K562 (cell line): Measurements from ENCODE around the gene TBL2. TPM values are rescaled to one million over a fixed set of nuclear protein-coding genes. Genes with fewer than 3 reads are reported as not detected.

Source experiments
- CBFA2T3 ChIP-seq: fragments of 450-650 bp; IDR thresholded peaks from 2 replicates; pipeline ENCODE4 v1.6.1; 2017
- DEAF1 ChIP-seq: fragments of 450-650 bp; formaldehyde crosslinking; IDR thresholded peaks from 2 replicates; pipeline ENCODE4 v1.4.0; 2020; ENCODE audit warnings: mild to moderate bottlenecking, moderate library complexity
- MYC ChIP-seq, 2 experiments: fragments of 250-450 bp in 1 of 2; sonication (Bioruptor Pico) in 1 of 2; IDR thresholded peaks; 2 replicates each; pipeline versions ENCODE4 v1.5.1 to v1.6.1; 2012 to 2021; ENCODE audit warnings: low read depth in 2 of 2, borderline replicate concordance in 1 of 2, improper control_type of control experiment in 1 of 2, low read length in 1 of 2, mild to moderate bottlenecking in 1 of 2, moderate library complexity in 1 of 2
- SPI1 ChIP-seq: IDR thresholded peaks from 2 replicates; pipeline ENCODE4 v1.6.1; 2011; ENCODE audit warnings: low read depth, low read length, control low read depth, borderline replicate concordance
- TBP ChIP-seq: optimal IDR thresholded peaks from 2 replicates; pipeline ENCODE3; 2011; ENCODE audit warnings: low read depth, low read length, improper control_type of control experiment
- TEAD1 ChIP-seq, 2 experiments: fragments of 450-650 bp in 1 of 2; sonication (generic) in 1 of 2; formaldehyde crosslinking; IDR thresholded peaks; 2 replicates each; pipeline versions ENCODE4 v1.4.0 to v1.8.0; 2020 to 2022; ENCODE audit warnings: mild to moderate bottlenecking in 2 of 2, missing genetic modification reagents in 1 of 2
- ZBTB33 ChIP-seq: sonication (generic); formaldehyde crosslinking; IDR thresholded peaks from 2 replicates; pipeline ENCODE4 v1.8.1; 2023; ENCODE audit warnings: mild to moderate bottlenecking, missing genetic modification reagents
- polyA plus RNA-seq, 8 experiments: library from polyadenylated mRNA; depleted of rRNA in 4 of 8; stranded (reverse) in 5 of 8; unstranded in 3 of 8; fragments of >200 nt; fragmentation: Nextera tagmentation in 2 of 8; fragmentation: Illumina TruSeq in 1 of 8; extraction: Ambion mirVana in 2 of 8; extraction: Trizol in 1 of 8; gene quantifications; 2 replicates each; pipeline versions ENCODE4 v1.2.1 to v1.2.3, GENCODE V29; 2011 to 2014; ENCODE audit warnings: inconsistent platforms in 1 of 8, missing spikeins in 1 of 8
- total RNA-seq, 7 experiments: library from RNA; depleted of rRNA in 6 of 7; stranded (reverse); fragments of >200 nt in 6 of 7; fragmentation: Illumina TruSeq in 2 of 7; extraction: Trizol in 2 of 7; gene quantifications; 2 replicates each; pipeline versions ENCODE4 v1.2.1 to v1.2.3, GENCODE V29; 2011 to 2021; ENCODE audit warnings: low replicate concordance in 1 of 7

The TBL2 gene
- total and polyA plus RNA-seq, 9 of the 15 experiments (the other 6 are each of a cell fraction or from before 2014, with no cell fraction given): 2.5 to 123 (median 49.2) TPM

GRCh38 chr7:73569042-73569608 is 9.3 kb downstream of the TBL2 start (continued):
- TF ChIP-seq DEAF1 (CRISPR knock-in tag) (no peak), TEAD1 (CRISPR knock-in tag; IDR thresholded peaks at IDR 0.05) (no peak), MYC (IDR thresholded peaks at IDR 0.05; ENCODE audit: low read depth, low read length) (no peak), MYC (CRISPR knock-in tag; IDR thresholded peaks at IDR 0.05; ENCODE audit: borderline replicate concordance, low read depth) (no peak), TBP (no peak), ZBTB33 (CRISPR knock-in tag) (no peak), SPI1 (no peak), CBFA2T3 (no peak)
